GM13977 (cell line): ENCODE data around the gene ITGA7.

Experiments
- DNase-seq: peaks from one replicate; pipeline ENCODE4 v3.0.0; 2012; ENCODE audit warnings: low spot score
- in situ Hi-C: fragments of 300-500 bp; cut with MboI; formaldehyde crosslinking; loops from one replicate; pipeline ENCODE4 v1.12.0; 2022; ENCODE audit warnings: low sequenced_read_pairs, low pct_unique_long_range_greater_than_20kb, mixed read lengths, inconsistent platforms; ENCODE audit not compliant: unreplicated experiment
- TF ChIP-seq, protein P1 (sequence below): IDR thresholded peaks from 2 replicates; pipeline ENCODE4 v1.5.1; 2012; ENCODE audit warnings: mild to moderate bottlenecking, control low read depth; ENCODE audit not compliant: insufficient read depth; ENCODE audit errors: extremely low read depth, missing control alignments

Gene ITGA7

DNA sequence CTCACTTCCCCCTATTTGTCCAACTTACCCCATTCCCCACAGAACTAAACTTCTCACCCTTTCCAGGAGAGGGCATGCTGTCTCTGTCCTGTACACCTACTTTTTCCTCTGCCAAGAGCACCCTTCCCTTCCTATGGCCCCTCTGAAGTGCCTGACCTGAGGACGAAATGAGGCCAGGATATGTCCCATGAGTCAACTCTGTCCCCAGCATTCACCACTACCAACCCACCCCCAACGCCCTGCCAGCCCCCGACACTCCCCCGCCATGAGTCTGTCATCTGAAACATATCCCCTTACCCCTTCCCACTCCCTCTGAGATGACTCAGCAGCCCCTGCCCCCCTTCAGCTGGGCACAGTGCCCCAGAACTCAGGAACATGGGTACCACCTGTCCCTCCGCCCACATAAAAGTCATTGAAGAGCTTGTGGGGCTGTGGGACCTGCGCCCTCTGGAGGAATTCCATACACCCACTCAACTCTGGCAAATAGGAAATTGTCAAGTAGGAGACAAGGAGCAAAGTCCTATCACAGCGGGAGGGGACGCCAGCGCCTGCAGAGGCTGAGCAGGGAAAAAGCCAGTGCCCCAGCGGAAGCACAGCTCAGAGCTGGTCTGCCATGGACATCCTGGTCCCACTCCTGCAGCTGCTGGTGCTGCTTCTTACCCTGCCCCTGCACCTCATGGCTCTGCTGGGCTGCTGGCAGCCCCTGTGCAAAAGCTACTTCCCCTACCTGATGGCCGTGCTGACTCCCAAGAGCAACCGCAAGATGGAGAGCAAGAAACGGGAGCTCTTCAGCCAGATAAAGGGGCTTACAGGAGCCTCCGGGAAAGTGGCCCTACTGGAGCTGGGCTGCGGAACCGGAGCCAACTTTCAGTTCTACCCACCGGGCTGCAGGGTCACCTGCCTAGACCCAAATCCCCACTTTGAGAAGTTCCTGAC lies 26.3 kb downstream of the ITGA7 start:
- TF ChIP-seq, protein P1, sequence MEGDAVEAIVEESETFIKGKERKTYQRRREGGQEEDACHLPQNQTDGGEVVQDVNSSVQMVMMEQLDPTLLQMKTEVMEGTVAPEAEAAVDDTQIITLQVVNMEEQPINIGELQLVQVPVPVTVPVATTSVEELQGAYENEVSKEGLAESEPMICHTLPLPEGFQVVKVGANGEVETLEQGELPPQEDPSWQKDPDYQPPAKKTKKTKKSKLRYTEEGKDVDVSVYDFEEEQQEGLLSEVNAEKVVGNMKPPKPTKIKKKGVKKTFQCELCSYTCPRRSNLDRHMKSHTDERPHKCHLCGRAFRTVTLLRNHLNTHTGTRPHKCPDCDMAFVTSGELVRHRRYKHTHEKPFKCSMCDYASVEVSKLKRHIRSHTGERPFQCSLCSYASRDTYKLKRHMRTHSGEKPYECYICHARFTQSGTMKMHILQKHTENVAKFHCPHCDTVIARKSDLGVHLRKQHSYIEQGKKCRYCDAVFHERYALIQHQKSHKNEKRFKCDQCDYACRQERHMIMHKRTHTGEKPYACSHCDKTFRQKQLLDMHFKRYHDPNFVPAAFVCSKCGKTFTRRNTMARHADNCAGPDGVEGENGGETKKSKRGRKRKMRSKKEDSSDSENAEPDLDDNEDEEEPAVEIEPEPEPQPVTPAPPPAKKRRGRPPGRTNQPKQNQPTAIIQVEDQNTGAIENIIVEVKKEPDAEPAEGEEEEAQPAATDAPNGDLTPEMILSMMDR: peak; percentile 23
- no peak for DNase-seq
- in situ Hi-C loops: no loop called here

GRCh38 chr12:55679691-55680090 lies 28.0 kb downstream of the ITGA7 start:
- TF ChIP-seq, protein P1: no peak
- in situ Hi-C loops: no loop called here
- DNase-seq: no peak

- TF ChIP-seq, protein P1: no peak
- DNase-seq: no peak
- in situ Hi-C loops: no loop called here
Observed at GRCh38 chr12:55676707-55677106, 31.0 kb downstream of the ITGA7 start.

DNA sequence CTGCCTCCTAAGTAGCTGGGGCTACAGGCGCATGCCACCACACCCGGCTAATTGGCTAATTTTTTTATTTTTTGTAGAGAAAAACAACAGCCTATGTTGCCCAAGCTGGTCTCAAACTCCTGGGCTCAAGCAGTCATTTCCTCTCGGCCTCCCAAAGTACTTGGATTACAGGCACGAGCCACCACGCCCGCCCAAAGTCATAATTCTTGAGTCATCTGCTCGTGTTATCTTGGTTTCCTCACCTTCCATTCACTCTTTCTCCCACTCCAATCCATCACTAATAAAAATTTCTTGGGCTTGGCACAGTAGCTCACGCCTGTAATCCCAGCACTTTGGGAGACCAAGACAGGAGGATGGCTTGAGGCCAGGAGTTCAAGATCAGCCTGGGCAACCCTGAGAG lies 32.0 kb downstream of the ITGA7 start:
- no peak for DNase-seq
- in situ Hi-C loops: no loop called here
- TF ChIP-seq, protein P1: no peak

- peak; percentile 61 for DNase-seq
- TF ChIP-seq, protein P1: no peak
- in situ Hi-C loops: no loop called here
Observed at GRCh38 chr12:55673638-55674037, 34.1 kb downstream of the ITGA7 start.

- TF ChIP-seq, protein P1: no peak
- in situ Hi-C loops: no loop called here
- DNase-seq: no peak
Observed at GRCh38 chr12:55671746-55672145, 36.0 kb downstream of the ITGA7 start.
